Activated CD8-positive, alpha-beta memory T cell treated with anti-CD3 and anti-CD28 coated beads, Interleukin-2, amount 50 U/mL, for 4 hours (primary cell): ENCODE measurements around the gene C15orf61.

Experiments
- DNase-seq: peaks from one replicate; pipeline ENCODE4 v3.0.0-alpha.2; 2020

C15orf61 gene

DNA sequence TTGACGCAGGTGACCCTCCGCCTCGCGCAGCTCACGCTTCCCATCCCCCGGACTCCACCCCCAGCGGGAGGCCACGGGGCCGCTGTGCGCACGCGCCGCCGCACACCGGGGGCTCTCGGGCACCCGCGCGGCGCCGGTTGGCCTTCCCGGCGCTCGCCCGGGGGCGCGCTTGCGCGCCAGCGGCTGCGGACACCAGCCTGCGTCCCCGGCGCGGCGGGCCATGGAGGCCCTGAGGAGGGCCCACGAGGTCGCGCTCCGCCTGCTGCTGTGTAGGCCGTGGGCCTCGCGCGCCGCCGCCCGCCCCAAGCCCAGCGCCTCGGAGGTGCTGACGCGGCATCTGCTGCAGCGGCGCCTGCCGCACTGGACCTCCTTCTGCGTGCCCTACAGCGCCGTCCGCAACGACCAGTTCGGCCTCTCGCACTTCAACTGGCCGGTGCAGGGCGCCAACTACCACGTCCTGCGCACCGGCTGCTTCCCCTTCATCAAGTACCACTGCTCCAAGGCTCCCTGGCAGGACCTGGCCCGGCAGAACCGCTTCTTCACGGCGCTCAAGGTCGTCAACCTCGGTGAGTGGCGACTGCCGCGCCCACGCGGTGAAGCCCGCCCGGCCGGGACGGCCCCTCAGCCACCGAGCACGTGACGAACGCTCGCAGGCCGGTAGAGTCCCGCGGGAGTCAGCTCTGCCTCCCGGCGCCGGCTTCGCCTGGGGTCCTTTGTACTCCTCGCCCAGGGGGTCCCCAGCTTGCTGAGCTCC lies at the start of gene C15orf61:
TSS of gene C15orf61 (plus strand) at position 103 of the 754 bp plus-strand sequence. CDS start at position 221, 118 bp downstream.
- DNase-seq: peak; percentile 85

DNA sequence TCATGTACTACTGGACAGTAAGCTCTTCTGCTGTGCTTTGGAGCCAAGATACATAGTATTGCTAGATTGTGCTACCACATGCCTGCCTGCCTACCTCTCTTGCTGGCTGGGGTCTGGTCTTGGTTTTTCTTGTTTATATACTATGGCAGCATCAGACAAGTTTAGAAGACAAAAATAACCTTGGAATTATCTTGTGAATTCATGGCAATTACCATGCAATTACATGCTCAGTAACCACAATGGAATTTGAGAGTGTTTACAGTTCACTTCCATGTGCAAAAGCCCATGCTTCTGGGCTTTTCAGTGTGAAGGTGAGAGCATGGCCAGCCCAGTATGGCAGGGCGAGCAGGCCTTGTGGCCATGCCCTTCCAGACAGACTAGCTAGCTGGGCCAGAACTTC lies 48.0 kb upstream of the C15orf61 start:
- DNase-seq: no peak

DNA sequence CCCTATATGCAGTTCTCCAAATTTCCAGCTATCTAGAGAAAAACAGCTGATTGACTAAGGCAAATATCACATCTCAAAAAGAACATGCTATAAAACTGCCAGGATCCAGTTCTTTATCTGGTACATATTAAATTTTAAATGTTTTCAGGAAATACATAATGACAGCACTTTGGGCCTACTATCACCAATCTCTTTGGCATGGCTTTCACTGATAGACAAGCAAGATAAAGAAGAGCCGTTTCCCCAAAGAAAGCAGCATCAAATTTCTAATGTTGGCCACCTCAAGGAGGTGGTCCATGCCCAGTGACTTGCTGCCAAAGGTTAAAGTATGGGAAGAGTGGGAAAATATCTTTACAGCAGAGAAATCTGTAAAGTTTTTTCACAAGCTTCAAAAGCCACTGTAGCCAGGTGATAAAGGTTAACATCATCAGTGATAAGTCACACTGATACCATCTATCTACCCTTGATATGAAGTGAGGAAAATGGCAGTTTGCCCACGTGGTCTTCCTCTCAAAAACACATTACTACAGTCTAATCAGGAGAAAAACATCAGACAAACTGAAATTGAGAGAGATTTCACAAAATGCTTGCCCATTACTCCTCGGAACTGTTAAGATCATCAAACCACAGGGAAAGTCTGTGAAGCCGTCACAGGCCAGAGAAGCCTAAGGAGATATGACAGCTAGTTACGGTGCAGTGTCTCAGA lies 46.4 kb upstream of the C15orf61 start:
- no peak for DNase-seq

DNA sequence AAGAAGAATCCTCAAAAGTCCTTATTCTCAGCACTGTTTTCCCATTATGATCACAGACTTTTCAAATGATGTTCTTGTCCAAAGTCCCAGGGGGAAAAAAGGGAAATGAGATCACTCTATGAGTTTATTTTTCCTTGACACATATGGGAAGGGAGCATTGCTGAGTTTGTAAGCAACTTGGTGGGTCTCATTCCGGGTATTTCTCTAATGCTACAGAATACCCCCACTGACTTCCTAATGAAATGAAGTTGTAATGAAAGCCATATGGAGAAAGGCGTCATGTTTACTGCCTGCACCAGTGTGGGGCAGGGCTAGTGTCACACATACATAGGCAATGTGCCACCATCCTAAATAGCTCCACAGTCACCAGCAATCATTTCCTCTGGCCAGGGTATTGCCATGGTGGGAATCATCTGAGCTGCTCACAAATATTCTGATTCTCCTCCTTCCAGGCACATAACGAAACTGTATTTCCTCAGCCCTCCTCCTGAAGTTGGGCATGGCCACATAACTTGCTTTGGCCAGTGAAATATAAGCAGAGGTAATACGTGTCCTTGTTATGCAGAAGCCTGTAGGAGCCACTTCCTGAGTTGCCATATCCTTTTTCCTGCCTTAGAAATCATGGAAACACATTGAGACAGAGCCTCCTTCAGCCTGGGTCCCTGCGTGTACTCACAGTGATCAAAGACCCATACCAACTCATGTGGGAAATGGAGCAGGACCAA lies 41.0 kb upstream of the C15orf61 start:
- no peak for DNase-seq

DNA sequence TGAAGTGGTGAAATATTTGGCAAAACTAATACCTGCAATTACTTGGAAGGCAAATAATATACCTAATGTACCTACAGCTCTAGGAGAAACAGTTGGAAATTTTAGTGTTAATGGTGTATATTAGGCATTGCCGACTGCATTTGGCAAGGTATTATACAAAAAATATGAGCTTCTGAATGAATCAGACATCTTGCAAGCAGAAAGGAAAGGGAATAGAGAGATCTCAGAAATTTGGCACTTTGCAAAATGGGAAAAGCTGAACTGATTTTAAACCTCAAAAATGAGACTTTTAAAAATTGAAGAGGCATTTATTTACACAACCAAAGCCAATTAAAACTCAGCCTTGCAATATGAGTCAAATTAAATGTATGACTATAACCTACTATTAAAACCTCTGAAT lies 40.2 kb upstream of the C15orf61 start:
- DNase-seq: no peak

DNA sequence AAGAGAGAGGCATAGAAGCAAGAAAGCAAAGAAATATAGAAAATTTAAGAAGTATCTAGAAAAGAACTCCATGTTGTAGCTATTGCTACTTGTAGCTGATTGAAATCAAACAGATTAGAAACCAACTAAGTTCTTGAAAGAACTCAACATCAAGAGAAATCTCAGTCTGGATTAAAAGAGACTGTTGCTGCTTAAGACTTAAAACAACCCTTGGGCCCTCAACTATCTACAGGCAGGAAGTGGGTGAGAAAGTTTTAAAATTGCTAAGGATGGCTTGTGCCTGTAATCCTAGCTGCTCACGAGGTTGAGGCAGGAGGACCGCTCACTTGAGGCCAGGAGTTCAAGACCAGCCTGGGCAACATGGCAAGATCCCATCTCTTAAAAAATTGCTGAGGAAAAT lies 39.3 kb upstream of the C15orf61 start:
- no peak for DNase-seq

DNA sequence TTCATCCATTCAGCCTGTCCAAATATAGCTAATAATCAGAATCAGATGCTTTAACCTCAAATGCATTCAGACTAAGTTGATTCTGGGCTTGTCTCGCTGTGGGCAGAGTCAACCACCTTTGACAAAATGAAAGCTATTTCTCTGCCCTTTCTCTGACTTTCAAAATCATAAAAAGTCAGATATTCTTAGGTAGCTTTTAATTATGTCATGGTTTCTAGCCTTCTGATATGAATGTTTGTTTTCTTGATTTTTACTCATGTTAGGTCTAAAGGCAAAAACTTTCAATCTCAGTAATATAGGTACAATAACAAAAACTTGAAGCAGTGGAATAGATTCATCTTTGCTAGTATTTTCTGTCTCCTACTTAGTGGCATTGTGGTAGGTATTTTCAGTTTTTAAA lies 25.3 kb upstream of the C15orf61 start:
- DNase-seq: no peak

DNA sequence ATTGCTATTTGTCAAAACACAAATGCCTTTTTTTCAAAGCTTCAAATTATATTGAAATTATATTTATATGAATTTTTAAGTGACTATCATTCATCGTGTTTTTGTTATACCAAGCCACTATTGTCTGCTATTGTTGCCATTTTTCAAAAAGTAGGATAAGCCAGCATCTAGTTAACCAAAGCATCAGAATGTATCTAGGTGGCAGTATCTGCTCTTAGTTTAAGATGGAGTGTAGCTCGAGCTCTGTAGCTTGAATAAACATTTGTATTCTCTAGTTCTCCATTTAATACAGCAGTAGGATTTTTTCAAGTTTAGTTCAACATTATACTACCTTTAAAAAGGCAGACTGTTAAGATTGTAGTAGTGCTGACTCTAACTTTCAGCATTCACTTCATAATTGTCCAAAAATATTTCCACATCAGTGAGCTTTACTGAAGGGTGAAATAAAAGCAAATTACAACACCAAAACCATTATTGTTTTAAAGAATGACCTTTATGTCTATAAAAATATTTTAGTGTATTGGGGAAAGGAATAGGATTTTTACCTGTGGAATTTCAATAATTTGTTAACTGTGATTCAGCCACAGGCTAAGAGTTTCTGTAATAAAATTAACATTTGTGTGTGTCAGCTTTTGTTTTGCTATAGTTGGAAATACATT lies 19.6 kb upstream of the C15orf61 start:
- DNase-seq: no peak

DNA sequence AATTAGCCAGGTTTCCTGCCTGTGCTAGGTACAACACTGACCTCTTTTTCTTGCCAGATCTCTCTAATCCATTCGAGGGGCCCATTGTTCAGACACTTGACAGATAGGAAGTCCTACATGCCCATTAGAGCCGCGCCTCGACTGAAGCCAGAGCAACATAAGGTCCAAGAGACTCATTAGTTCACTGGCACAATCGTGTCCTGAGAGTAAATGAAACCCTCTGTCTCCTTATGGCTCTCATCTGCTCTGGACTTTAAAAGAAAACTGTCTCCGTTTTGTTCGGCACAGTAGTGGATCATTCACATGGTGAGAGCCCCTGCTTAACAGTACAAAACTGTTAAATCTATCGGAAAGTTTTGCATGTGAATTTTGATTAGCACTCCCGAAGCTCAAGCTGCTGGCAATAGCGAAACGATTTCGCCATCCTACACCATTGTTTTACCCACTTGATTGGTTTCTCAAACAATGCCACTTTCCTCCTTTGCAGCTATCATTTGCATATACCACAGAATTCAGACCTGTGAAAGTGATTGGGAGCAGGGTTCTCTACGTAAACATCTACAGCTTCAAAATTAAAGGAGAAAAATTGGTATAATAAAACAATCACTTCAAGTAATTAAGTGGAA lies 19.0 kb upstream of the C15orf61 start:
- DNase-seq: no peak

DNA sequence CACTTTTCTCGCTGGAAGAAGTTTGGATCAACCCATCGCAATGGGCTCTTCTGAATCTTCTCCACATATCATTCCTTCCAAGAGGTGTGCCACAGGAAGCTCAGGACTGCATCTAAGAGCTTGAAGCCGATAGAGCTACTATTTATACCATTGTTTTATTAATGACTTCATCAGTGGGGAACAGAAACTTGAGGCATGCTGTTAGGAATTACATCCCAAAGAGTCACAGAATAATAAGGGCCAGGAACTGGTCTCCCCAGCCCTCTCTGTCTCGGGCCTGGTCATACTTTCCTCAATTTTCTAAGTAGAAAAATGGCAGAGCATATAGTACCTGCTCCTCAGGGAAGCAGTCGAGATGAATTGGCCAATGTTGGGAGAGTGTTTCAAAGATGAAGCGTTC lies 16.9 kb upstream of the C15orf61 start:
- DNase-seq: no peak

DNA sequence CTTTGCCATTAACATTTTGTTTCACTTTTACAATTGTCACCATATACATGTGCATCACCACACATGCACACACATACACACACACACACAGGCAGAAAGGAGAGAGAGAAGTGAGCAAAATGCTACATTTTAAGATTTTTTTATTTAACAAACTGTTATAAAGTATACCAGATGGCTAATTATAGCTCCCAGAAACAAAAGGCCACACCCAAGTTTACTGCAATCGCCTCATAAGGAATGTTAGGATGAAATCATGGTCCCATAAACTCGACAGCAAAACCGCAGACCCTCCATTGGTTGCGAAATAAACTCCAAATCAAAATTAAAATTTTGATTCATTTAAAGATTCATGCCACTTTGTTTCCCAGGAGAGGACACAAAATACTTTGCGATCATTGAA lies 16.1 kb upstream of the C15orf61 start:
- no peak for DNase-seq

DNA sequence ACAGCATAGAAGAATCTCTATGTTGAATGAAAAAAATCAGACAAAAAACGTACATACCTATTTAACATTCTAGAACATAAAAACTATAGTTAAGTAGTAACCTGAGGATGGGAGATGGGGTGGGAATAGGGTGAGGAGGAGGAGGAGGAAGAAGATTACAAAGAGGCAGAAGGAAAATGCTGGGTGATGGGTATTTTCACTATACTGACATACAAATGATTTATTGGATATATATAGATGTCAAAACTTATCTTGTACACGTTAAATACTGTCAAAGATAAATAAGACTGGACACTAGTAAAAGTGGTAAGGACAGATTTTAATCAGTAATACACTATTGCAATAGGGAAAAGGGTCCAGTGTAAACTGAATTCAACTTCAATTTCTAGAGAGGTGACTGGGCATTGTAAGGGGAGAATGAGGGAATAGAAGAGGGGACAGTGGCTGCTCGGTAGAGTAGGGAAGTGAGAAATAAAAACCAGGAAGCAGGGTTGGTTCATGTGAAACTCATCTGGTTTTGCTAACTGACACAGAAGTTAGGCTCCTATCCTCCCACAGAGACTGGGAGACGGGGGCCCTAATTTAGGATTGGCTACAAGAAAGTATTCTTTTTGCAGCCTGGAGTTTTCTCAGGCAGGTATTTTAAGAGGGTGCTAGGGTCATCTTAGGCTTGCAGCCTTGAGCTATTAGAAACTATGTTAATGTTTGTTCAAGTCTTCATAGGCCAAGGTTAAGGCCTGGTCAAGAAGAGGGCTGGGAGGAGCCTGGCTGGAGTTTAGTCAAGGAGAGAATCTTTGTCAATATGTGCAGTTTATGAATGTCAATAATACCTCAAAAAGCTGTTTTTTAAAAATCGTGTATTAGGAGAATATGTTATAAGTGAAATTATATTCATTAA lies 15.0 kb upstream of the C15orf61 start:
- no peak for DNase-seq

DNA sequence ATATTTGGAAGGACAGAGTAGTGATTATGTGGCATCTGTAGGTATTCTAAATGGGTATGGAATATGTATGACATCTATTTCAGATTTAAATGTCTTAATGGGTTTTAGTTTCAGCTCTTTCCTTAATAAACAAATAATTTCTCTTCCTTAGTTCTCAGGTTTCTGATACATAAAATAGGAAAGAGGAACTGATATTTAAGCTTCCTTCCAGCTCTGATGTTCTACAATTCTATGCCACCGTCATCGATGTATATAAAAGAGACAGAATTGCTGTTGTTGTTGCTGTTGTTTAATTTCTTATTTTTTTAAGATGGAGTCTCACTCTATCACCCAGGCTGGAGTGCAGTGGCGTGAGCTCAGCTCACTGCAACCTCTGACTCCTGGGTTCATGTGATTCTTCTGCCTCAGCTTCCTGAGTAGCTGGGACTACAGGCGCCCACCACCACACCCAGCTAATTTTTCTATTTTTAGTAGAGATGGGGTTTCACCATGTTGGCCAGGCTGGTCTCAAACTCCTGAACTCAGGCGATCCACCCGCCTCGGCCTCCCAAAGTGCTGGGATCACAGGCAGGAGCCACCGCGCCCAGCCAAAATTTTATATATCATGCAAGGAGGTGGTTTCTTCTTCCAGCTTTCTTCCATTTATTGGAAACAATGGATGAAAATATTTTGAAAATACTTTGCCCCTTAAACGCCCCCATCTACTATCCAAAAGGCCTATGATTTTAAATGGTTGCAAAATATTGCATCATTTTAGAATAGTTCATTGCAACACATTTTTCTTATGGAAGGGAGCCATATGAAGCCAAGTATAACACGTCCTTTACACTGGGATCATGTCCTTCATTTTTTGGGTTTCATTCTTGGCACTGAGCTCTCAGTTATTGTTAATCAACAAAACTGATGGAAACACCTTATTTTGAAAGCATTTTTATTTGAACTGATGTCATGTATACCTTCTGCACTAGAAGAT lies 13.9 kb upstream of the C15orf61 start:
- DNase-seq: no peak

DNA sequence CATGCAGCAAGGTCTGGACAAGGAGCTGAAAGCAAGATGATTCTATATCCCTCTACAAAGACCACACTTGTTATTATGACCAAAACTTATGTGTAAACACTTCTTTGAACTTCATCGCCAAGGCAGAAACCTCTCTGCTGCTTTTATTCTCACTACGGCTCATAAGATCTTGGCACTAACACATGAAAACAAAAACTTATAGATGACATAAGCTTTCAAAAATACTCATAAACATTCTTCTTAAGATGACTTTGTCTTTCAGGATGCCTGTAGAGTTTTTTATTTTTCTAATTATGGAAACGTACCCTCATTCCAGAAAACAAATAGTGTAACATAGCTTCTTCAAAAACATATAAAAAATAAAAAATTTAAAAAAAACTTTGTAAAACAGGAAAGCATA lies 12.5 kb upstream of the C15orf61 start:
- no peak for DNase-seq

DNA sequence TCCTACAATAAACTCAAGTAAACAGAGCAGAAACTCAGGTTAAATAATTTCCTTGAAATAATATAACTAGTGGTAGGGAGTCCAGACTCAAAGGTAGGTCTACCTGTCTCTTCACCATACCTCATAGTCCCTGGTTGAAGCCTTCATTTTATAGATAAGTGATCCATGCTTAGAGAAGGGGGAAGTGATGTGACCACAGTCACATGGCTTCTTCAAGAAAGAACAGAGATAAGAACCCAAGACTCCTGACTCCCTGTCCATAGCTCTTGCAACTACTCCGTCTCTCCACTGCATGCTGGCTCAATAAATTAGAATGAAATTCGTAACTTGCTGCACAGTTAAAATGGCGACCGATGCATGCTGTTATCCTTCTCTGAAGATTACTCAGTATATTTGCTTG lies 11.0 kb upstream of the C15orf61 start:
- no peak for DNase-seq

DNA sequence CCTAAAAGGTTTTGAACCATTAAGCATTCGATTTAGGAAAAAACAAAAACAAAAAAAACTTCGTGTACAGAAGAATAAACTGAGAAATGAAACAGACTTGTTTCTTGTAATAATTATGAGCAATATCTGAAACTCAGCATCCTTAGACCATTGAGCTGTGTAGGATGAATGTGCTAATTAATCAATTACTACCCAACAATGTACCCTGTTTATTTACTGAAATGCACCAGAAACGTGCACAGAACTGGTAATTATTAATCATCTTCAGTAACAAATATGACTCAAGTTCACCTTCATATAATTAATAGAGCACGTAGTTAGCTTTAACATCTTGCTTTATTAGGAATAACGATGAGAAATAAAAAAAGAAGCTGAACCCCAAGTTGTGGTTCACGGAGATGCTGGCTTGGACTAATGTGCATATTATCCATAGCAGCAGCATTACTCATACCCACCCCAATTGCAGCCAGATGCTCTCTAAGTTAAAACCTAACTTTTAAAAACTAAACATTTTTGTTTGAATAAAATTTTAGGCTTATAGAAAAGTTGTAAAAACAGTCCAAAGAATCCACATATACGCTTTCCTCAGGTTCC lies 10.2 kb upstream of the C15orf61 start:
- no peak for DNase-seq

DNA sequence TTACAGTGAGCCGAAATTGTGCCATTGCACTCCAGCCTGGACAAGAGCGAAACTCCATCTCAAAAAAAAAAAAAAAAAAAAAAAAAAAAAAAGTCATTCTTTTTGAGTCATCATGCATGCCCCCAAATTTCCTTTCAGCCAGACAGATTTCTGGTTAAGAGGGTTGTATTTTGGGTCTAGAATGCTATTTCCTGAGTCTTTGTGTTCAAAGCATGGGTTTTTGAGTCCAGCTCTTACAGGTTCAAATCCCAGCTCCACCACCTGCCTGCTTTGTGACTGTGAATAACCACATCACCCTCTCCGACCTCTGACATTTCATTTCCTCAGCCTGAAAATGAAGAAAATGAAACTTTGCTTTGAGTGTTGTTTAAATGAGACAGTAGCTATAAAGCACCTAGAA lies 9.3 kb upstream of the C15orf61 start:
- no peak for DNase-seq

DNA sequence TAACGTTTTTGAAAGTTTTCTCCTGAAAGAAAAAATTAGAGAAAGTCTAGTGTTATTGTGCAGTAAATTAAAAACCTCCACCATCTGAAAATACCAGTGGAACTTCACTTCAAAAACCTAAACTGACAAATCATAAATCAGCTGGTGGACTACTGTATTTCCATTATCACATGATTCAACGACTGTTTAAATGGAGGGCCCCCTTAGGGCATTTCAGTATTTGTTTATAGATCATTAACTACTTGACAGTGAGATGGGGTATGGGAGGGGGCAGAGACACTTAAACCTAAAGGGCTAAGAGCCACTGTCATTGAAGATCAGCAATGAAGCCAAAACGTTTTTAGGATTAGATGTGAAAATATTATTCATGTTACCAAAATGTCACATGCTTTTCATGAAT lies 8.8 kb upstream of the C15orf61 start:
- no peak for DNase-seq

DNA sequence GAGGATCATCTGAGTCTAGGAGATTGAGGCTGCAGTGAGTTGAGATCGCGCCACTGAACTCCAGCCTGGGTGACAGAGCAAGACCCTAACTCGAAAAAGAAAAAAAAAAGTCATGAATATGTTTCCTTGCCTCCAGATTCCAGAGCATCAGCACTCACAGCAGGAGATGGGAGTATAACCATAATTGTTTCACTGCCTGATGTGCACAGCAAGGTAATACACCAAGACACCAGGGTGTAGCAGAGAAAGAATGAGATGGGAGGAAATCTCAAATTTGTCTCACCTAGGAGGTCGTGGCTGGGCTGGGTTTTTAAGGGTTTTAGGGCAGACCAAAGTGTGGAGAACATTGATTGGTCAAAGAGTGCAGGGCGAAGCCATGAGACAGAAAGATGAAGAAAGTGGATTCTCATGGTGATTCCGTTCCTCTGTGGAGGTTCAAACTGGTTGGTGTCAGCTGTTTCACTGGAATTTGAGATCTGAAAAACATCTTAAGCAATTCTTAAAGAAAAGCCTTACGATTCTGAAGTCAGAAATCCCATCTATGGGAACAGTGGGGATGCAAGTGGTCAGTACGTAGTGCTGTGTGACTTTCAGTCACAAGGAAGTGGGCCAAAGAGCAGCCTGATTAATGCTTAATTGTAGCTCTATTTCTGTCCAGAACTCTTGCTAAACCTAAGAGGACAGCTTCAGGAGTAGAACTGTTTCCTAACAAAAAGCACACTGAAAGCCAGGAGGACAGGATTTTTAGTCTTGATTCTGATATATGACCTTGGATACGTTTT lies 7.8 kb upstream of the C15orf61 start:
- no peak for DNase-seq
